ENCODE measurements around the gene FGF13. TPM values are rescaled to one million over a fixed set of nuclear protein-coding genes. Genes with fewer than 3 reads are reported as not detected.

Gene FGF13
- total RNA-seq, 1 donor from 2014 or later = 3.2 TPM

DNA sequence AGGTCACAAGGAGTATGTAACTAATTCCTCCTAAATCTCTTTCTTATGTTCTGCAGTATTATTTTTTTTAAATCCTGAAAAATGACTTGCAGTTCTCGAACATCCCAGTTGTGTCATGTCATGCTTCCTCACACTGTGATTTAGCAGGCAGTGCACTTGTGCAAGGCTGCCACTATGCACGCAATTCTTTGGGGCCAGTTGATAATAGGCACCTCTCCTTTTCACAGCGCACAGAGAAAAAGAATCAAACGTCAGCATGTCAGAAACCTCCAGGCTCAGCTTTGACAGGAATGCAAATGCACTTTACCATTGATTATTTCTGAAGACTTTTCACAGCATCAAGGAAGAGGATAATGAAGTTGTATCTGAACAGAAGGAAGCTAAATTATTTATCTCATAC, 62.9 kb downstream of the FGF13 start:
- Histone ChIP-seq H3K4me1 (no peaks in the 10 kb centered on the region), H3K27ac (no peak overlapping the region), H3K36me3 (no peaks in the 10 kb centered on the region), H3K9me3 (no peaks in the 10 kb centered on the region), H3K4me3 (no peak overlapping the region), H3K27me3 (no peaks in the 10 kb centered on the region)
- intact Hi-C loops (cut with DNase I) = no loop called here
- DNase-seq (ENCODE audit: extremely low spot score in 2 of 2) = no peak
- TF ChIP-seq, protein P1, sequence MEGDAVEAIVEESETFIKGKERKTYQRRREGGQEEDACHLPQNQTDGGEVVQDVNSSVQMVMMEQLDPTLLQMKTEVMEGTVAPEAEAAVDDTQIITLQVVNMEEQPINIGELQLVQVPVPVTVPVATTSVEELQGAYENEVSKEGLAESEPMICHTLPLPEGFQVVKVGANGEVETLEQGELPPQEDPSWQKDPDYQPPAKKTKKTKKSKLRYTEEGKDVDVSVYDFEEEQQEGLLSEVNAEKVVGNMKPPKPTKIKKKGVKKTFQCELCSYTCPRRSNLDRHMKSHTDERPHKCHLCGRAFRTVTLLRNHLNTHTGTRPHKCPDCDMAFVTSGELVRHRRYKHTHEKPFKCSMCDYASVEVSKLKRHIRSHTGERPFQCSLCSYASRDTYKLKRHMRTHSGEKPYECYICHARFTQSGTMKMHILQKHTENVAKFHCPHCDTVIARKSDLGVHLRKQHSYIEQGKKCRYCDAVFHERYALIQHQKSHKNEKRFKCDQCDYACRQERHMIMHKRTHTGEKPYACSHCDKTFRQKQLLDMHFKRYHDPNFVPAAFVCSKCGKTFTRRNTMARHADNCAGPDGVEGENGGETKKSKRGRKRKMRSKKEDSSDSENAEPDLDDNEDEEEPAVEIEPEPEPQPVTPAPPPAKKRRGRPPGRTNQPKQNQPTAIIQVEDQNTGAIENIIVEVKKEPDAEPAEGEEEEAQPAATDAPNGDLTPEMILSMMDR (IDR thresholded peaks at IDR 0.05) = no peak
- no peak for TF ChIP-seq POLR2A (IDR thresholded peaks at IDR 0.05)
- no peak for TF ChIP-seq POLR2AphosphoS5 (IDR thresholded peaks at IDR 0.05; ENCODE audit: insufficient read depth in 1 of 2, low read depth in 1 of 2)

DNA sequence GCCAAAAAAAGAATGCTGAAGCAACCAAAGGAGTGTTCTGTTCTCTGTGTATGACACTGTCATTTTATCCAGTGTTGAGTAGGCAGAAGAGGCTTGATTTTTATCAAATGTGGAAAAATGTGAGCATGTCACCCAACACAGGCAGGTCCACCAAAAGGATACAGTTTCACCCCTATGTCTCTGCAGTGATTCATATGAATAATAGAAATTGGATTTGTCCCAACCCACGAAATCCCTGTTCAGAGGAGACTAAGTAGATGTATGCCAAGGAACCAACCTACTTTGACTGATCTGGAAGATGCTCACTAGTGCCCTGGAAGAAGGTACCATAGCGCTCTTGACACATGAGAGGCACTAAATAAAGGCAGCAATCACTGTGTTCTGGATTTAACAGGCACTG, 72.5 kb downstream of the FGF13 start:
- TF ChIP-seq, protein P1 (IDR thresholded peaks at IDR 0.05) = no peak
- no peak for TF ChIP-seq POLR2AphosphoS5 (IDR thresholded peaks at IDR 0.05; ENCODE audit: insufficient read depth in 1 of 2, low read depth in 1 of 2)
- TF ChIP-seq POLR2A (IDR thresholded peaks at IDR 0.05) = no peak
- DNase-seq (ENCODE audit: extremely low spot score in 2 of 2) = no peak
- Histone ChIP-seq H3K4me1 (no peaks in the 10 kb centered on the region), H3K27me3 (no peaks in the 10 kb centered on the region), H3K9me3 (no peaks in the 10 kb centered on the region), H3K27ac (no peak overlapping the region), H3K4me3 (no peak overlapping the region), H3K36me3 (no peaks in the 10 kb centered on the region)
- intact Hi-C loops (cut with DNase I) = no loop called here

MicroRNAs within 50 kb of the gene (microRNA counts, 767-probe panel; counts per million panel counts)
- microRNA hsa-miR-504 = 238 to 2,813 counts per million in 2 donors

Small RNA genes lying within 50 kb of the gene (microRNA-seq; reads per million reads assigned to microRNA genes)
- gene MIR504 (ENCODE audit: borderline number of aligned reads, borderline replicate concordance) = 1.4 reads per million

Small RNA genes lying within 50 kb of the gene (small RNA-seq; reads per million reads assigned to genes)
- not detected for gene AL031386.1
- 0.69 reads per million for gene MIR504
